Dermis blood vessel endothelial cell (primary cell): Measurements from ENCODE around the gene DOCK9. TPM values are rescaled to one million over a fixed set of nuclear protein-coding genes. Genes with fewer than 3 reads are reported as not detected.
"Not testable (repeated sequence)": the region's sequence is repeated elsewhere in the genome, so short reads cannot be mapped to it uniquely, and the experiment has no call there.

ENCODE experiments used
- DNase-seq: peaks from one replicate; pipeline ENCODE4 v3.0.0; 2010
- total RNA-seq: library from RNA; depleted of rRNA; stranded (reverse); fragments of >200 nt; gene quantifications from 2 replicates; pipeline ENCODE4 v1.2.3, GENCODE V29; 2014

Gene DOCK9
- total RNA-seq, 1 donor from 2014 or later, result 556 TPM

GRCh38 chr13:98910501-98910951 lies 67.3 kb downstream of the DOCK9 start:
- peak; percentile 98 for DNase-seq

- DNase-seq, result peak; percentile 68
Measured at GRCh38 chr13:98909016-98909415, 68.8 kb downstream of the DOCK9 start.

GRCh38 chr13:98906746-98907502 lies 70.9 kb downstream of the DOCK9 start:
- no peak for DNase-seq

- no peak for DNase-seq
Measured at GRCh38 chr13:98905199-98905598, 72.7 kb downstream of the DOCK9 start.

- DNase-seq, result no peak
Measured at GRCh38 chr13:98900442-98900841, 77.4 kb downstream of the DOCK9 start.

- no peak for DNase-seq
Measured at GRCh38 chr13:98897706-98898105, 80.2 kb downstream of the DOCK9 start.

GRCh38 chr13:98896868-98897144 lies 81.1 kb downstream of the DOCK9 start:
- DNase-seq, result no peak

- DNase-seq, result no peak
Measured at GRCh38 chr13:98896083-98896867, 81.6 kb downstream of the DOCK9 start.

- not testable (repeated sequence) for DNase-seq
Measured at GRCh38 chr13:98894814-98895213, 83.0 kb downstream of the DOCK9 start.

GRCh38 chr13:98893371-98893770 lies 84.5 kb downstream of the DOCK9 start:
- DNase-seq, result peak; percentile 49

GRCh38 chr13:98892821-98893220 lies 85.0 kb downstream of the DOCK9 start:
- no peak for DNase-seq

- peak; percentile 32 for DNase-seq
Measured at GRCh38 chr13:98892077-98892476, 85.8 kb downstream of the DOCK9 start.

GRCh38 chr13:98890925-98891324 lies 86.9 kb downstream of the DOCK9 start:
- peak; percentile 56 for DNase-seq

- peak; percentile 71 for DNase-seq
Measured at GRCh38 chr13:98890186-98890585, 87.7 kb downstream of the DOCK9 start.

GRCh38 chr13:98889419-98890085 lies 88.3 kb downstream of the DOCK9 start:
- no peak for DNase-seq

GRCh38 chr13:98888890-98889279 lies 89.0 kb downstream of the DOCK9 start:
- no peak for DNase-seq

- DNase-seq, result no peak
Measured at GRCh38 chr13:98888222-98888889, 89.5 kb downstream of the DOCK9 start.

- DNase-seq, result no peak
Measured at GRCh38 chr13:98886587-98887230, 91.2 kb downstream of the DOCK9 start.

- DNase-seq, result no peak
Measured at GRCh38 chr13:98885600-98885999, 92.3 kb downstream of the DOCK9 start.

GRCh38 chr13:98883998-98884397 lies 93.9 kb downstream of the DOCK9 start:
- no peak for DNase-seq

GRCh38 chr13:98881390-98881789 lies 96.5 kb downstream of the DOCK9 start:
- no peak for DNase-seq

GRCh38 chr13:98880677-98881076 lies 97.2 kb downstream of the DOCK9 start:
- peak; percentile 56 for DNase-seq

GRCh38 chr13:98879957-98880356 lies 97.9 kb downstream of the DOCK9 start:
- DNase-seq, result no peak
